Activated CD4-positive, alpha-beta T cell treated with anti-CD3 and anti-CD28 coated beads, Interleukin-2, amount 50 U/mL, for 24 hours (primary cell): ENCODE results near the gene C22orf39.
A peak's percentile ranks its signal among the peaks of the same experiment; 100 is the strongest.
"Not testable (repeated sequence)": the region's sequence is repeated elsewhere in the genome, so short reads cannot be mapped to it uniquely, and the experiment has no call there.

ENCODE experiments used
- DNase-seq, 2 donors: peaks; one replicate each; pipeline ENCODE4 v3.0.0-alpha.2; 2020; ENCODE audit warnings: low read depth in 1 of 2, low spot score in 1 of 2

C22orf39 gene

DNA sequence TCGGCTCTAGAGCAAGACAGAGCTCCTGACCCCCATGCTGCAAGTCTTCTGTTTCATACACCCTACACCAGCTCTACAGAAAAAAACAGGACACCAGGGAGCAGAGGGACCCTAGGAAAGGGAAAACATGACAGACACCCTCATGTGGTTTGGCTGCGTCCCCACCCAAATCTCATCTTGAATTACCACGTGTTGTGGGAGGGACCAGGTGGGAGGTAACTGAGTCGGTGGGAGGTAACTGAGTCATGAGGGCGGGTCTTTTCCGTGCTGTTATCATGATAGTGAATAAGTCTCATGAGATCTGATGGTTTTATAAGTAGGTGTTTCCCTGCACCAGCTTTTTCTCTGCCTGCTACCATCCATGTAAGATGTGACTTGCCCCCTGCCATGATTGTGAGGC is 6.6 kb upstream of the C22orf39 start:
- DNase-seq: no peak

DNA sequence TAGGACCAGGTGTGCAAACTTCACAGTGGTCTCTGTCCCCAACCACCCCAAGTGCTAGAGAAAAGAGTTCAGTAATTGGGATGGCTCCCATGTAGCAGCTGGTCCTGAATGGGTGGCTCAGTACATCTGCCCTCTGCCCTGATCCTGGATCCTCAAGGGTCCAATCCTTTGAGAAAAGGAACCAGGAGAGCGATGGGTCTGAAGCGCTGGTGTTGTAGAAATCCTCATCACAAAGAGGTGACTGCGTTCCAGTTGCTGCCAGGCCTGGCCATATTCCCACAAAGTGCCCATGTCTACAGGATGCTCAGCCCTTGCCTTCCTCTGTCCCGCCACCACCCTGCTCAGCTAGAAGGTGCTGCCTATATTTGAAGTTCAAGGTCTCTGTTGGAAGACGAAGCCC is 6.2 kb upstream of the C22orf39 start:
- DNase-seq: no peak

DNA sequence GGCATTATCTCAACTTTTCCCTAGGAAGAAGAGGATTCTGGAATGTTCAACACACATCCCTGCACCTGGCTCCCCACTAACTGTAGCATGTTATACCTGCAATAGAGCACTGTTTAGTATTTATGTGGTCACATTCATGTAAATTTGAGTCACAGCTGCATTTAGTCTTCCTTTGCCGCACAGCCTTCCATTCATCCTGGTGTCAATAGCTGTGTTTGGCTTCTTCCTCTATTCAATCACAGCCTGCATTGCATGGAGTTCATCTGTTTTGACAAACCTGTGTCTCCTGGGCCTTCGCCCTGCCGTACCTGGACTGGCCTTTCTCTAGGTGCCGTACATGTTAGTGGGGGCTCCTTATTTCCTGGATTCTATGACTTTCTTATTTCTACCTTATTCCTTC is 4.1 kb upstream of the C22orf39 start:
- no peak for DNase-seq

- DNase-seq: no peak
These were observed 3.1 kb upstream of the C22orf39 start for GRCh38 chr22:19450363-19451175.

DNA sequence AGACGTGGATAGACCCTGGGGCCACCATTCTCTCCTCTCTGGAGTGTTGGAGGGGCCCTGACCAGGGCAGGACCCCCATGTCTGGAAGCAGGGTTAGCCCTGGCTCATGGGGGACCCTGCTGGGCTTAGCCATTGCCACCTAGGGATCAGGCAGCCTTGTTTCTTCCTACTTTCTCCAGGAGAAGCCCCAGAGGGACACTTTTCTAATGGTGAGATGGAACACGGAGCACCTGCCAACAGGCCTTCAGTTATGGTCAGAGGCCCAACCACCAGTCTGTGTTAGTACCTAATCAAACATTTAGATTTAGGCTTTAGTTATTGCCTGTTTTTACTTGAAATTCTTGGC is 1.9 kb upstream of the C22orf39 start:
- no peak for DNase-seq

- DNase-seq: peak in 1 of 2 donors; percentile 51
These were observed 1.4 kb upstream of the C22orf39 start for GRCh38 chr22:19448739-19449421.

DNA sequence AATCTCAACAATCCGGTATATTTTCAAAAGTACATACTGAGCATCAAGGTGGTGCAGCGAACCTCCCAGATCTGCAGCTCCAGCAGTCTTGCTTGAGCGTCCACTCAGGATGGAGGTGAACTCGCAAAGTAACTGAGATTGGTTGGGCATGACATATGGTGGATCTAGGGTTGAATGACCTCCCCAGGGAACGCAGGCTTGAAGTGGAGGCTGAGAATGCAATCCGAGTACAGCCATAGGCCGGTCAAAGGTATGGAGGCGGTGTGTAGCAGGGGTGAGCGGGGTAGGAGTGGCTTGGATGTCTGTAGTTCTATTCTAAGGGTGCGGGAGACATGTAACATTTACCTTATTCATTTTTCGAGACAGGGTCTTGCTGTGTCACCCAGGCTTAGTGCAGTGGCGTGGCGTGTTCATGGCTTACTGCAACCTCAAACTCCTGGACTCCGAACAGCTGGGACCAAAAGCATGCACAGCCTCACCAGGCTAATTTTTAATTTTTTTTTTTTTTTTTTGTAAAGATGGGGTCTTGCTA is 631 bp upstream of the C22orf39 start:
- no peak for DNase-seq

GRCh38 chr22:19446603-19447329 is 745 bp downstream of the C22orf39 start:
- DNase-seq: no peak

DNA sequence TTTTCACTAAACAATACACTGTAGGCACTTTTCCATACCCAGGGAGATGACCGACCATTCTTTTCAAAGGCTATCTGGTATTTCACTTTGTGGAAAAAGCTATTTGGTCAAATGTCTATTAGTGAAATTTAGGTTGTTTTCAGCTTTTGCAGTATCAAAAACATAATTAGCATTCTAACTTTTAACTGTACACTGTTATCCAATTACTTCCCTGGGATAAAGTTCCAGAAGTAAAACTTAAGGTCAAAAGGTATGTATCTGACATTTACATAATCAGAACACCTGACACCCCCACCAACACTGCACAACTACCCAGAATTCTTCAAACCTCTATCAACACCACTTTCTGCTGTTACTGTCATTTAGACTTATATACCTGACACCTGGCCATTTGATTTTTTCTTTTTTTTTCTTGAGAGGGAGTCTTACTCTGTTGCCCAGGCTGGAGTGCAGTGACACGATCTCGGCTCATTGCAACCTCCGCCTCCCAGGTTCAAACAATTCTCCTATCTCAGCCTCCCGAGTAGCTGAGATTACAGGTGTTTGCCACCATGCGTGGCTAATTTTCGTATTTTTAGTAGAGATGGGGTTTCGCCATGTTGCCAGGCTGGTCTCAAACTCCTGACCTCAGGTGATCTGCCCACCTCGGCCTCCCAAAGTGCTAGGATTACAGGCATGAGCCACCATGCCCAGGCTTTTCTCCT is 2.1 kb downstream of the C22orf39 start:
- DNase-seq: not testable (repeated sequence)

DNA sequence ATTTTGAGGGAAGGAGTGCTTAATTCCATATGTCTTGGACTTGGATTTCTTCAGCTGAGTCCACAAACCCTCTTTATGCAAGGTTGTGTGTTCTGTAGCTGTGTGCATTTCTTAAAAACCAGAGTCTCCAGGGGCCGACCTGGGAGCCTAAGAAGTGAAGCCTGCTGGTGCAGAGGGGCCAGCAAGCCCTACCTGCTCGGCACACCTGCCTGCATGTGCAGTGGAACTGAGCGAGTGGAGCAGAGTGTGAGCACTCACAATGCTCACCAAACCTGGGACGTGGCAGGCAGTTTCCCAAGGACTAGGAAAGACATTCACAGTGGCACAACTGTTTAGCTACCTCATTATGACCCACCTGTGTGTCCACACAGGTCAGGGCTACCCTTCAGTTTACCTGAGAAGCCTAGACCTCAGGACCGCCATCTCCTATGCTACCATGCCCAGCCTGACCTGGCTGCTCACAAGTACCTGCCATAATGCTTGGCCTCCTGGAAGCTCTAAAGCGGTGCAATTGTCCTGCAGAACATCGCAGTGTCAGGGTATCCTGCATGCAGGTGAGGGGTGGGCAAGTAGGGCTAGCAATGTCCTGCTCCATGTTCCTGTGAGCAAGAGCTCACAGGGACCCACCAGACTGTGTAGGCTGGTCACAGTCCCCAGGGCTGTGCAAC is 3.8 kb downstream of the C22orf39 start:
- no peak for DNase-seq

DNA sequence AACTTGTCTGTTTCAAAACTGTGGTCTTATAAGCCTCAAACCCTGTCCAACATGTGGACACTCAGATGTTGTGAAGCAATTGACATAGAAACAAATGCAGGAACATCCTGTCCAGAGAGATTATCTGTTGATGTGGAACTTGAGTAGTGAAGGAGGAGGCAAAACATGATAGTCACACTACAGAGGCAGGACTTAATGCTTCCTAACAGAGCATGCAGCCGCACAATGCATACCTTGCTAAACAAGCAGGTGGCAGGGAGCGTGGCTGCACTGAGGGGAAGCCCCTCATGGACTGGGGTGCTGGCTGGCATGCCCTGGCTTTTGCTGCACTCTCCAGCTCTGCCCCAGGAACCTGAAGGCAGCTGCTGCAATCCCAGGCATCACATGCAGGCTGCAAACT is 5.3 kb downstream of the C22orf39 start:
- no peak for DNase-seq

GRCh38 chr22:19440411-19441195 is 6.9 kb downstream of the C22orf39 start:
- no peak for DNase-seq

DNA sequence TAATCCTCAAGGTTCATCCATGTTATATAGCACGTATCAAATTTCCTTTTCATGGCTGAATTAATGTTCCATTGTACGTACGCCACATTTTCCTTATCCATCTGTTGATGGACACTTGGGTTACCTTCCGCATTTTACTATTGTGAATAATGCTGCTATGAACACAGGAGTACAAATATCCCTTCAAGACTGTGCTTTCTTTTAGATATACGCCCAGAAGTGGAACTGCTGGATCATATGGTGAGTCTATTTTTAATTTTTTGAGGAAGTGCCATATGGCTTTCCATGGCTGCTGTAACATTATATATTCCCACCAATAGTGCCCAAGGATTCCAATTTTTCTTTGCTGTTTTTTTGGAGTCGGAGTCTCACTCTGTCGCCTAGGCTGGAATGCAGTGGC is 9.2 kb downstream of the C22orf39 start:
- no peak for DNase-seq

DNA sequence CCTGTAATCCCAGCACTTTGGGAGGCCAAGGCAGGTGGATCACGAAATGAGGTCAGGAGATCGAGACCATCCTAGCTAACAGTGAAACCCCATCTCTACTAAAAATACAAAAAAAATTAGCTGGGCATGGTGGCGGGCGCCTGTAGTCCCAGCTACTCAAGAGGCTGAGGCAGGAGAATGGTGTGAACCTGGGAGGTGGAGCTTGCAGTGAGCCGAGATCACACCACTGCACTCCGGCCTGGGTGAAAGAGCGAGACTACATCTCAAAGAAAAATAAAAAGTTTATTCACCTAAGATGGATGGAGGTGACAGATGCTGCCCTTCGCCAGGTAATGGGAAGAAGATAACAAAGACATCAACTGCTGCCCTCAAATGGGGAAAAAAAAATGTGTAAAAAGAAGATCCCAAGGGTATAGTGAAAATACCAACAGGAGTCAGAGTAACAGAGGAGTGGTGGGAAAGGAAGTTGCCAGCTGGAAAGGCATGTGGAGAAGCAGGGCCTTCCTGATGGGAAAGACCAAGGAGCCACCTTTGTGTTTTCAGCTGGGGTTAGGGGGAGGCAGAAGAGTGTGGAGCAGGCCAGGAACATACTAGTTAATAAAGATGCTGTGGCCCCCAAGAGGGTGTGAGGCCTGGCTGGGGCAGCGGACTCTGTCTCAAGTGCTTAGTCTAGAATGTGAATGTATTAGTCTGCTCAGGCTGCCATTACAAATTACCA is 10.9 kb downstream of the C22orf39 start:
- not testable (repeated sequence) for DNase-seq

DNA sequence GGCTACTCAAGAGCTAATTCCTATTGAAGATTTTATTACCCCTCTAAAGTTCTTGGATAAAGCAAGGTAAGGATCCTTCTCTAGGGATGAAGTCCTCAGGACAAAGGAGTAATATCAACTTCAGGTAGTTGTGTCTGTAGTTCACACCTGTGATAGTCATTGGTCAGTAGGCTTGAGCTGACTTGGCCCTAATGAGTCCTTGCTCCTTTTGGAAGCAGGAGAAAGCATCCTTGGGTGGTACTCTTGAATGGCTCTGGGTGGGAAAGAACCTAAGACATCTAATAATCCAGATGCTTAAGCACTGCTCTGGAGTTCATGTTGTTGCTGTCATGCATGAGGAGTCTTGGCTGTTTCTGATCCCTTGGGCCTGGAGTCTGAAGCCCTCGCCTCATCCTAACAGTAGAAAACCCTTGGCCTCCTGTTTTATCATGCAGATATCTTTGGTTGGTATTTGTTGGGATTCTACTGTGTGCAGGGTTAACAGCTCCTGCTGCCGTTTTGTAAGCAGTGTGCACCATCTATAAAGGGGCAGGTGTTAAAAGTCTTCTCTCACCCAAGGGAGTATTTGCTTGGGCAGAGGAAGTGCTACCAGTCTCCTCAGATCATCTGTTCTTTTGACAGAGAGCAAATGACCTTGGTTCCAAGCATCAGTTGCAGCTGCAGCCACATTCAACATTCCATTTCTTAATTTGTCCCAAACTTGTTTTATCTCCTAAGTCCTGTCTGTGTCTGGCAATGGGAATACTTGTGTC is 12.5 kb downstream of the C22orf39 start:
- DNase-seq: no peak

DNA sequence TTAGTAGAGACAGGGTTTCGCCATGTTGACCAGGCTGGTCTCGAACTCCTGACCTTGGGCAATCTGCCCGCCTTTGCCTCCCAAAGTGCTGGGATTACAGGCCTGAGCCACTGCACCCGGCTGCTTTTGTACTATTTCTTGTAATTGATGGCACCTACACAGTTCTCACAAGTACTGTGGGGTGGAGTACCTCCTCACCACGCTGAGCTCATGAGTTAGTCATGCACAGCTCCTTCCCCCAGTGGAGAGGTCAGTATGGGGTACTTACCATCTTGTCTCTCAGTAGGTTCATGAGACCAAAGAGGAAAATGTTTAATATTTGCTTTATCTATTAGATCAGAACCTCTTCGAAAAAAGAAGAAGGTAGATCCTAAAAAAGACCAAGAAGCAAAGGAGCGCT is 13.1 kb downstream of the C22orf39 start:
- DNase-seq: no peak

DNA sequence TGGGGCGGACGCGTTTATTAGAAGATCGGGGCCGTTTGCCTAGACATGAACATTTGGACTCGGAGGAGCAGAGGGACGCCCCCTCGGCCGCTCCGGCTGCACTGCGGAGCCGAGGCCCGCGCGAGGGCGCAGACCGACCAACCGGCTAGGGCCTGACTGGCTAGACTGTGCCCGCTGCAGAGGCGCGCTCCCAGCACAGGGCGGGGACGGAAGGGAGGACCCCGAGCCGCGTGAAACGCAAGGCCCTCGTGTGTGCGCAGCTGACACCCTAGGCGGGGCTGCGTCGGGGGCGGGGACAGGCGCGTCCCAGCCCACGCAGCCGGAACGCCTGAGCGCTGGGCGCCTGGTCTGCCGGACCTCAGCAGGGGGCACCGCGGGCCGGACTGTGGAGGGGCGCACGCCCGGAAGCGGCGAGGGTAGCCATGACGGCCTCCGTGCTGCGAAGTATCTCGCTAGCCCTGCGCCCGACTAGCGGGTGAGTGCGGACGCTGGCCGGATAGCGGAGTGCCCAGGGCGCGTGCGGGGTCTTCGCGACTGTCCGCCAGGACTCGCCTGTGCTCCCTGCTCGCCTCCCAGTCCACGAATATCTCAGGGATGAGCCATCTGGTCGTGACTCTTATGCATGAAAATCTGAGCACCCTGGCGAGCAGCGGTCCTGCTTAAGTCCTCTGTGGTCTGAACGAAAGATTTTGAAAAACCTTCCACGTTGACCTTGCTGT is 15.2 kb downstream of the C22orf39 start, which contains the start of gene MRPL40:
TSS of gene MRPL40 (plus strand) at position 413 of the 719 bp plus-strand sequence. CDS start at position 423, 10 bp downstream.
- peak; percentile 77 to 87 for DNase-seq

- DNase-seq: peak; percentile 81 to 89
These were observed 15.8 kb downstream of the C22orf39 start, which contains the start of gene HIRA for GRCh38 chr22:19431649-19432132. Gene HIRA, minus strand, starts transcription at chr22:19431733. Its CDS starts 257 bp downstream, at chr22:19431476.
